Activated CD4-positive, alpha-beta T cell treated with anti-CD3 and anti-CD28 coated beads, Interleukin-2, amount 50 U/mL, for 4 hours (primary cell): ENCODE measurements around the gene CTDP1.

Source experiments
- DNase-seq, 2 experiments: peaks; one replicate each; pipeline ENCODE4 v3.0.0-alpha.2; 2020

Gene CTDP1

DNA sequence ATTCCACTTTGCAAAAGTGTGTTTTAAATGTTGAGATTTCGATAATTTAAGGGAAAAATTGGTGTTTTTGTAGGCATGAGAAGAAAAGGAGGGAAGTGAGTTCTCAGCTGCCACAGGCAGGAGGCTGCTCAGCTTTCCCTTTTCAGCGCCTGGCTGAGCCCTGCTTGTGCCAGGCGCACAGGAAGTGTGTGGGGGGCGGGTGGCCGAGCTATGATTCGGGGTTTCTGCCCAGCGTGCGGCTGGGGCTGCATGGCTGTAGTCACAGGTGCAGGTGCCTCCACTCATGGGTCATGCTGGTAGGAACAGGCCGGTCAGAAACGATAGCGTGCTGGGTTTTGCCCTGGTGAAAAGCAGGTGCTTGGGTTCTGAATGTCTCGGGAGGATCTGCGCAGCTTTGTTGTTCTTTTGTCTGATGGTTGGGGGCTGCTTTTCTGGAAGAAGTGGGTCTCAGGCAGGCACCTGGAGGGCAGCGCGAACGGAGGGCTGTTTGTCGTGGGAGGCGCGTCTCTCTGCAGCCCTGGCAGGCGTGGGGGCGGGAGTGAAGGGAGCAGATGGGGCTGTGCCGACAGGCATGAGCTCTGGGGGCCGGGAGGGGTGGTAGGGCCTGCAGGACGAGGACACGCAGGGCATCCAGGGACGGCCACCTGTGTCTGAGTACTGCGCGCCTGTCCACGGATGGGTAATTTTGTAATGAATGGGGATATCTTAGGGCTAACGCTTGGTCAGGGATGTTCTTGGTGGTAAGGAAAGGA lies 120.2 kb downstream of the CTDP1 start:
- DNase-seq, result no peak

DNA sequence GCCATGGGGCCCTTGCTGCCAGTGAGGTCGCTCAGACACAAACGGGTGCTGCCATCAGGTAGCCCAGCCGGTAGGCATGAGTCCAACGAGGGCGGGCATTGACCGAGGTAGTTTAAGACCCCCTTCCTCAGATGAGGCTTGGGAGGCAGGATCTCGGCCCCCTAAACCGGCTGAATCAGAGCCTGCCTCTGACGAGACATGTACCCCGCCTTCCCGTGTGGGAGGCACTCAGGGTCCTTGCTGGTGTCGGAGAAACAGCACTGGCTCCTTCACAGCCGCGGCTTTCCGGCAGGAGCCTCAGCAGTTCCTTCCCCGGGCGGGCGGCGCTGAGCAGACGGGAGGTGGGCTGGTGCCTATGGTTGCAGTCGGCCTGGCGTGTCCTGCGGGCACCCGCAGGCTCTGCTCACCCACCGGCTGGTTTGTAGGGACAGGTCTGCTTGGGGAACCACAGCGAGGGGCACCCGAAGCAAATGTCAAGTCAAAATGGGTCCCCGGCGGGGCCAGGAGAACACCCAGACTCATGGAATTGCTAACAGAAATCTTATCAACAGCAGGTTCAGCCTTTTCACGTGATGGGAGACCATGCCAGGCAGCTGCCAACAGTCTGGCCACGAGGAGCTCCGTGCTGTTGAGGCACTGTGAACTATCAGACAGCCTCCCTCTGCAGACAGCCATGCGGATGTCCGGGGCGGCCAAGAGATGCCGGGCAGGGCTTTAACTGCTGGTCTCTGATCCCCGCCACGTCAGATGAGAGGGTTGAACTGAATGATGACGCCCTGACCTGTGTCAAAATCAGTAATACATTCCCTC lies 121.0 kb downstream of the CTDP1 start:
- DNase-seq, result no peak

- DNase-seq, result no peak
These were observed 121.6 kb downstream of the CTDP1 start for GRCh38 chr18:79801217-79801616.

DNA sequence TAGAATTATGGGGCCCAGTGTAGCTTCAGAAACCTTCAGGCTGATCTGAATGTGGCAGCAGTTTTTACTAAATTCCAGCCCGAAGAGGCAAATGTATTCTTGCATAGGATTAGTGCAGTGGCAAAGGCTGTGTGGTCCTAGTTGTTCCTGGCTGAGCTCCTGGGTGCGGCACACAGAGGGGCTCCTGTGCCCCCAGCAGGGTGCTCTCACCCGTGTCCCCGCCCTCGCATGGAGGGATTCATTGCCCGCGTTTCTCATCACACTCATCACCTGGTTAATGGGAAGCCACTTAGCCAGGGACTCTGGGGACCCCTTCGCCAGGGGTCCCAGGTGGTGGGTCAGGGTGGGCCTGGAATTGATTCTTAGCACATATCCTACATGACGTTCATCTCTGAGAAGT lies 122.0 kb downstream of the CTDP1 start:
- DNase-seq, result no peak

DNA sequence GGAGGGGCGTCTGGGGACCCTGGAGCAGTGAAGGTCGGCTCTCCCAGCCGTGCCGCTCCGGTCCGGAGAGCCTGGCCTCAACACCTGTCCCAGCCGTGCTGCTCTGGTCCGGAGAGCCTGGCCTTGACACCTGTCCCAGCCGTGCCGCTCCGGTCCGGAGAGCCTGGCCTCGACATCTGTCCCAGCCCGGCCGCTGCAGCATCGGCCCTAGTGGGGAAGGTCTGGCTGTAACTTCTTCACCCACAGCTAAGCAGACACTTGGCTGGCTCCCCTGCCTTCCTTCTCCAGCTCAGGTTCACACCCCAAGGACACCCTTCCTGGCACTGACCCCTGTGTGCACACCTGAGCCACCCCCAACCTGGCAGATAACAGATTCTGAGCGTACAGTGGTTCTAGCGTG lies 122.7 kb downstream of the CTDP1 start:
- DNase-seq, result no peak

GRCh38 chr18:79803611-79804051 lies 124.0 kb downstream of the CTDP1 start:
- DNase-seq, result no peak
